HG03175 (cell line): Measurements from ENCODE around the gene KDM5A.
"Not testable (repeated sequence)": the region's sequence is repeated elsewhere in the genome, so short reads cannot be mapped to it uniquely, and the experiment has no call there.

Source experiments
- ATAC-seq: cut with Tn5 transposase; IDR thresholded peaks from one replicate; pipeline ENCODE4 v1.9.1; 2021; ENCODE audit warnings: mild to moderate bottlenecking, moderate library complexity; ENCODE audit not compliant: unreplicated experiment

KDM5A gene

DNA sequence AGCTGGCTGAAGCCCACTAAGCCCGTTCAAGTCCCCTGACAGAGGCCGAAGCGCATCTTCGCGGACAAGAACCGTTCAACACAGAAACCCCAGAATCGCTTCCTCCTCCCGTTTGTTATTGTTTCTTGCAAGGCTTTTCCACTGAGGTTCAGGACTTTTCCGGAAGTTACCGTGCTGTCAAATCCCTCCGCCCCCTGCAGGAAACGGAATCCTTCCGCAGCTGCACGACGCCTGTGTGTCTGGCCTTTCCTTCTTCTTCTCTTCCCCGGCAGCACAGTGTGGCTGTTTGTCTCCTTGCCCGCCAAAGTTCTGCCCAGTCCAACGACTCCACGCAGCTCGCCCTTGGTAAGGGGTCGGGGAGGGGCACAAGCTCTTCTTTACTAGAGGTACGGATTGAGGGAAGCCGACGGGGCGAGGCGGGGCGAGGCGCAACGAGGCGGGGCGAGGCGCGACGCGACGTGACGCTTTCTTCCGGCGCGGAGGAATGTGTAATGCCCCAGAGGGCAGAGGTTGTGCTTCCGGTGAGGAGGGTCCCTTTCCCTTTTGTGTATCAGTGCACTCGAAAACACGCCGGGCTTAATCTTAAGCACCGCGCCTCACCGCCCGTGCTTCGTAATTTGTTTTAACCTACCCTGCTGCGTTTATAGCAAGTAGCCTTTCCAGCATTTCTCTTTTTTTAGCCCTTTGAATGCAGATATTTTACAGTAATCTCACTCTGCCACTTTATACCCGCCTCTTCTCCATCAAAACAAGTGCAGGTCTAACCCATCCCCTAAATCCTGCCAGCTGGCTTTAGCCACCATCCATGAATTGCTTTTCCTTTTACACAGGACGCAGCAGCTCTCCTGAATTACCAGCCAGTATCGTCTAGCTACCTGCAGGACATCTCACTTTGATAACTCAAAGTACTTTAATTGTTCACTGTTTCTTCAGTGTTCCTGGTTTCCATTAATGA, at the start of gene KDM5A:
Gene KDM5A, minus strand, starts transcription at position 179 of the 955 bp plus-strand sequence. CDS start 229 bp downstream, outside the sequence.
- peak; percentile 88 for ATAC-seq

DNA sequence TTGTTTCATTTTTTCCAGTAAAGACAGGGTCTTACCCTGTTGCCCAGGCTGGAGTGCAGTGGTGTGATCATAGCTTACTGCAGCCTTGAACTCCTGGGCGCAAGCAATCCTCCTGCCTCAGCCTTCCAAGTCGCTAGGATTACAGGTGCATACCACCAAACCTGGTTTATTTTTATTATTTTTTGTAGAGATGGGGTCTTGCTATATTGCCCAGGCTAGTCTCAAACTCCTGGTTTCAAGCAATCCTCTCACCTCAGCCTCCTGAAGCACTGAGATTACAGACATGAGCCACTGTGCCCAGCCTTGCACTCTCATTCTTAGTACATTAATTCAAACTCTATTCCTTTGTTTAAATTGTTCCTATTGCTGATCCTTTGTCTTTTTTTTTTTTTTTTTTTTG, 46.6 kb upstream of the KDM5A start:
- not testable (repeated sequence) for ATAC-seq

GRCh38 chr12:422526-422925, 33.4 kb upstream of the KDM5A start:
- no peak for ATAC-seq

- no peak for ATAC-seq
Measured at GRCh38 chr12:418432-418831, 29.3 kb upstream of the KDM5A start.

DNA sequence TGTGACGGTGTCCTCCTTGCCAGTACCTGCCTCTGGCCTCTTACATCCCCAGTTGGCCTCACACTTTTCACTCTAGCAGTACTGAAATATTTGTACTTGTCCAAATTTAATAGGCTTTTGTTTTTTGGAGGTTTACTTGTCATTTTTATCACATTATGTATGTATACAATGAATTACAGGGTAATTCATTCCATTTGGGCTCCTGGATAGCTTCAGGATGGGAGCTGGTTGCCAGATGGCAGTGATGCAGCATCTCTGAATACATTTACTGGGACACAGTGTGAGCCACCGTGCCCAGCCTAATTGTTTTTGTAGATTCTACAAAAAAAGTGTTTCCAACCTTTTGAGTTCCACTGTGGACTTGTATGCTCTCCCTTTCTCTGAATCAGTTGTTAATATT, 25.7 kb upstream of the KDM5A start:
- no peak for ATAC-seq

GRCh38 chr12:402029-402389, 12.9 kb upstream of the KDM5A start:
- no peak for ATAC-seq

DNA sequence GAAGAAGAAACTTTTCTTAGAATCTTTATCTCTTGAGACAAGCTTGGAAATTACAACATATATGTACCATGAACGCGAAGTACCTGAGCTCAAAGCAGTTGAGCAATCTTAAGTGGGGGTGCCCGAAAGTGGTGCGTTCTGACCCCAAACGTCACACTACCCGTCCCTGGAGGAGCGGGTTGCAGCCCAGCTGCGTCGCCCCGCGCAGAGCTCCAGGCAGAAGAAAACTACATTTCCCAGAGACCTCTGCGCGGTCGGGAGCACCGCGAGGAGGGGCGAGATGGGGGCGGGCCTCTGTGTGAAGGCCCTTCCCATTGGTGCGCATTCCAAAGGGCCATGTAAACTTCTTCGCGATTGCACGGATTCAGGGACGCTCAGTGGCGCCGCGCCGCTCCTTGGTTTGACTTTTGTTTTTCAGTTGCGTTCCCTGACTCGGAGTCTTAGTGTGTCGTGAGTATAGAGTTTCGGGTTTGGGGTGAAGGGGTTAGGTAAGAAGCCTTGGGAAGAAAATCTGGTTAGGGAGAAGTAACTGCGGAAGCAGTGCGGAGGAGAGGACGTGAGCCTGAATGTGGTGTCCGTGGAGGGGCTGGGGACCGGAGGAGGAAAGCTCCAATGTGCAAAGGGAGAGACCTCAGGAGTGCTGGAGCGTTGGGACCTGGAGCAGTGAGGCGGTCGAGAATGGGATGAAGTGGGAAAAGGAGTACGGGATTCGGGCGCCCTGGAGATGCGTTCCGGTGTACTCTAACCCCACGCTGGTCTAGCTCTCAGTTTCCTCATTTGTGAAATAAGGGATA, 12.3 kb upstream of the KDM5A start, which contains the start of gene CCDC77:
Gene CCDC77, plus strand, starts transcription at position 410 of the 794 bp plus-strand sequence. CDS start 7,740 bp downstream, outside the sequence.
- ATAC-seq, result peak; percentile 97

DNA sequence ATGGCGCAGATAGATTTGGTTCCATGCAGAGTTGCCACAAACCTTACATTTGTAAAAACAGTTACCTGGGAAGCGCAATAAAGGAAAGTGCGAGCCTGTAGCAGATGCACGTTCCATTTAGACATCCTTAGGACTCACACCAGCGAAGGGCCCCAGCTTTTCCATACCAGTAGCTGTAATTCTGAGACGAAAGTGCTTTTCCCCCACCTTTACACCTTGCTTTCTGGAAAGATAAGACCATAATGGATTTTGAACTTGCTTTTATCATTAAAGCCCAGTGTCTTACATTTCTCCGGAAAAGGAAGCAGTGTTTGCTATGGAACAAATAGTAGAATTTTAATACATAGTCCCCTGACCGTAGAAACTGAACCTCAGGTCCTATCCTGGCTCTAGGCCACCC, 11.7 kb upstream of the KDM5A start:
- no peak for ATAC-seq

- ATAC-seq, result peak; percentile 28
Measured at GRCh38 chr12:388541-389141, 479 bp downstream of the KDM5A start.

DNA sequence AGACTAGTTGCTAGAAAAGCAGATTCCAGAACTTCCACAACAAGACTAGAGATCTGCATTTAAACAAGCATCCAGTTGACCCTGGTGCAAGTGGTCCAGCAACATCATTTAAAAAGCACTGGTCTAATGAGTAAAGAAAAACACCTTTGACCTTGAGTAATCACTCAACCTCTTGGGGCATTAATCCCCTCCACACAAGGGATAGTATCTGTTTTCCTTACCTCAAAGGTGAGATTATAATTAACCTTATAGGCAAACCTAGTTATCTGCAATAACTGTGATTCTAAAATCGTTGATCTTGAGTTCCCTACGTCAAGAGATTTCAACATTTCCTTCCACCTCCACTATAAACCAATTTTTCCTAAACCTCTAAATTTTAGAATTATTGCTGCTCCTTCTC, 1.1 kb downstream of the KDM5A start:
- ATAC-seq, result no peak

DNA sequence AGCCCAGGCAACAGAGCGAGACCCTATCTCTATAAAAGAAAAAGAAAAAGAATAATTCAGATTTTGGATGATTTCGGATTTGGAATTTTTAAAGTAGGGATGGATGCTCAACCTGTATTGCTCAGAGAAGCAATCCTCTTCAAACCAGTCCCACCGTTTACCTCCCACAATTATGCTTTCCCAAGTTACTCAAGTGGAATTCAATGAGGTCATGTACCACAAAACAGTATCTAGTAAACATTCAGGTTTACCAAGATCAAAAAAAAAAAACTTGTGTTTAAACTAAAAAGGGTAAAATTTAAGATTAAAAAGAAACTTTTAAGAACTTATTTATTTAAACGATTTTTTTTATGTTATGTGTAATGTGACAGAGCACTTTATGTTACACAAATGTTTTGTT, 2.5 kb downstream of the KDM5A start:
- ATAC-seq, result no peak

- not testable (repeated sequence) for ATAC-seq
Measured at GRCh38 chr12:370739-371485, 18.2 kb downstream of the KDM5A start.

GRCh38 chr12:367972-368371, 21.1 kb downstream of the KDM5A start:
- ATAC-seq, result no peak

DNA sequence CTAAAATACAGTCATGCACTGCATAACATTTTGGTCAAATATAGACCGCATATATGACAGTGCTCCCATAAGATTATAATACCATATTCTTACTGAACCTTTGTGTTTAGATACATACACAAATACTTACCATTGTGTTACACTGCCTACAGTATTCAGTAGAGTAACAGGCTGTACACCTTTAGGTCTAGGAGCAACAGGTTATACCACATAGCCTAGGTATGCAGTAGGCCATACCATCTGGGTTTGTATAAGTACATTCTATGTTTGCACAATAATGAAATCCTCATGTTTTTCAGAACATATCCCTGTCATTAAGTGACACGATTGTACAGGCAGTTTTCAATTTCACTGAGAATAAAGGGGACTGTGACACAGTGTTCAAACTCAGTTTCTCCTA, 22.3 kb downstream of the KDM5A start:
- ATAC-seq, result no peak

- ATAC-seq, result no peak
Measured at GRCh38 chr12:359091-359490, 30.0 kb downstream of the KDM5A start.

DNA sequence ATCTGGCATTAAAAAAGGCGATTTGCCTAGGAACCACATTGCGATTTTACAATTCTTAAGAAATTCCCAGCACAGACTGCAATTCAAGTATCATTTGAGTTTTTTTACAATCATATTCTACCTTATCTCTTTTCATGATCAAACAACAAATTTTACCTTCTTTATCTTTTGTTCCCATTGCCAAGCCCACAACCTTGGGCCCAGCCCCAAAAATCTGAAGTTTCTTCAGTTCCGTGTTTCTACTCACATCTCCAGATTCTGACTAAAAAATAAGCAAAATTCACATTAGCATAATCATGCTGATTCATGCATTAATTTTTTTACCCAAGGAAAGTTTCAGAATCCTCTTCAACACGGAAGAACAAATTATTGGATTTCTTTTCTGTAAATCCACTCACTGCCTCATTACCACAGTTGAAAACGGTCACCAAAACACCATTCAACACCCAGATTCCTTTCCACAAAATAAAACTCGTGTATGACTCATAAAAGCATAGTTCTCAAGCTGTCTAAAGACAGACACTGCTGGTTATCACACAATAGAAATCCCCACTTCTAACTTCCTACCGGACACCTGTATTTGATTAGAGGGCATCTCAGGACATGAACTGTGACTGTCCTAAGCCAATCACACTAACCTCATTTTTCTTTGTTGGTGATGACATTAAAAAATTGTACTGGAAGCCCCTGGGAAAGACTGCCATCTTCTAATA, 32.7 kb downstream of the KDM5A start:
- no peak for ATAC-seq

DNA sequence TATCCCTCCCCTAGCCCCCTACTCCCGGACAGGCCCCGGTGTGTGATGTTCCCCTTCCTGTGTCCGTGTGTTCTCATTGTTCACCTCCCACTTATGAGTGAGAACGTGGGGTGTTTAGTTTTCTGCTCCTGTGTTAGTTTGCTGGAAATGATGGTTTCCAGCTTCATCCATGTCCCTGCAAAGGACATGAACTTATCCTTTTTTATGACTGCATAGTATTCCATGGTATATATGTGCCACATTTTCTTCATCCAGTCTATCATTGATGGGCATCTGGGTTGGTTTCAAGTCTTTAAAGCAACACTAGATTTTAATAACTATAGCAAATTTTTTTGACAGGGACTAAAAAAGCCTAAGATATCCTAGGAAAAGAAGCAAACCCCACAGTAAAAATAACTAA, 37.9 kb downstream of the KDM5A start:
- not testable (repeated sequence) for ATAC-seq

- not testable (repeated sequence) for ATAC-seq
Measured at GRCh38 chr12:349625-350024, 39.5 kb downstream of the KDM5A start.

- not testable (repeated sequence) for ATAC-seq
Measured at GRCh38 chr12:343036-343435, 46.1 kb downstream of the KDM5A start.

DNA sequence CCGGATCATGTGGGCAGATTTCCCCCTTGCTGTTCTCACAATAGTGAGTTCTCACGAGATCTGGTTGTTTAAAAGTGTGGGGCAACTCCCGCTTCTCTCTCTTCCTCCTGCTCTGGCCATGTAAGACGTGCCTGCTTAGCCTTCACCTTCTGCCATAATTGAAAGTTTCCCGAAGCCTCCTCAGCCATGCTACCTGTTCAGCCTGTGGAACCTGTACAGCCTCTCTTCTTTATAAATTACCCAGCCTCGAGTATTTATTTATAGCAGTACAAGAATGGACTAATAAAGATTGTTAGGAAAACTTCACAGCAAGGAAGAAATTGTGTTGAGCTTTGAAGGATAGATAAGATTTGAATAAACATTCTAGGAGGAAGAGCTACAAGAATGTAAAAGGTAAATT, 52.1 kb downstream of the KDM5A start:
- no peak for ATAC-seq
